Ascending aorta (tissue), 2 donors: ENCODE results near the gene OR2AG2. TPM values are rescaled to one million over a fixed set of nuclear protein-coding genes. Genes with fewer than 3 reads are reported as not detected.

ENCODE experiments used
- DNase-seq, 2 donors: peaks; one replicate each; pipeline ENCODE4 v3.0.0-alpha.2; 2019; ENCODE audit warnings: low spot score in 2 of 2
- H3K27ac ChIP-seq, 2 donors: fragments of 200-600 bp; sonication (generic); one replicate each; pipeline ENCODE4 v1.5.1; 2016 to 2017; ENCODE audit warnings: mild to moderate bottlenecking in 1 of 2
- H3K27me3 ChIP-seq: fragments of 200-600 bp; sonication (generic); one replicate; pipeline ENCODE4 v1.5.1; 2017
- H3K36me3 ChIP-seq, 2 donors: fragments of 200-600 bp; sonication (generic); one replicate each; pipeline ENCODE4 v1.5.1; 2016
- H3K4me1 ChIP-seq, 2 donors: fragments of 200-600 bp; sonication (generic); one replicate each; pipeline ENCODE4 v1.5.1; 2016 to 2017; ENCODE audit warnings: mild to moderate bottlenecking in 1 of 2
- H3K4me3 ChIP-seq, 2 donors: fragments of 200-600 bp; sonication (generic); one replicate each; pipeline ENCODE4 v1.5.1; 2016 to 2017; ENCODE audit warnings: mild to moderate bottlenecking in 1 of 2
- H3K9me3 ChIP-seq, 2 donors: fragments of 200-600 bp; sonication (generic); one replicate each; pipeline ENCODE4 v1.5.1; 2016
- CTCF ChIP-seq, 3 experiments: fragments of 200-600 bp in 2 of 3; fragments of 450-650 bp in 1 of 3; sonication (generic) in 2 of 3; IDR thresholded peaks; one replicate each; pipeline ENCODE4 v1.5.1; 2016 to 2019; ENCODE audit warnings: antibody characterized with exemption in 3 of 3, mild to moderate bottlenecking in 1 of 3, moderate library complexity in 1 of 3
- intact Hi-C: fragments of 100-400 bp; cut with DNase I; formaldehyde crosslinking; loops from one replicate; pipeline ENCODE4 v1.15.1; 2023
- total RNA-seq: library from RNA; depleted of rRNA; stranded (reverse); fragments of >200 nt; gene quantifications from one replicate; pipeline ENCODE4 v1.1.0, GENCODE V29; 2016

OR2AG2 gene
- total RNA-seq, 1 donor from 2014 or later, result 0.43 TPM

GRCh38 chr11:6737872-6738466 lies 33.8 kb downstream of the OR2AG2 start:
- intact Hi-C loops, result no loop called here
- H3K27ac ChIP-seq, result no peak overlapping the region
- no peak for DNase-seq
- no peaks in the 10 kb centered on the region for H3K9me3 ChIP-seq
- no peaks in the 10 kb centered on the region for H3K36me3 ChIP-seq
- TF ChIP-seq CTCF (IDR thresholded peaks at IDR 0.05), result peak in 2 of 3 experiments; percentile 40 to 58
- no peak overlapping the region for H3K4me3 ChIP-seq
- no peaks in the 10 kb centered on the region for H3K4me1 ChIP-seq
- no peaks in the 10 kb centered on the region for H3K27me3 ChIP-seq

GRCh38 chr11:6736495-6737121 lies 35.2 kb downstream of the OR2AG2 start:
- TF ChIP-seq CTCF (IDR thresholded peaks at IDR 0.05), result no peak
- DNase-seq, result no peak
- intact Hi-C loops, result no loop called here
- H3K4me3 ChIP-seq, result no peak overlapping the region
- H3K36me3 ChIP-seq, result no peaks in the 10 kb centered on the region
- no peaks in the 10 kb centered on the region for H3K9me3 ChIP-seq
- no peak overlapping the region for H3K27ac ChIP-seq
- H3K27me3 ChIP-seq, result no peaks in the 10 kb centered on the region
- H3K4me1 ChIP-seq, result no peaks in the 10 kb centered on the region

GRCh38 chr11:6735306-6735705 lies 36.5 kb downstream of the OR2AG2 start:
- Histone ChIP-seq H3K4me1 (no peaks in the 10 kb centered on the region), H3K4me3 (no peak overlapping the region), H3K9me3 (no peaks in the 10 kb centered on the region), H3K27ac (no peak overlapping the region), H3K27me3 (no peaks in the 10 kb centered on the region), H3K36me3 (no peaks in the 10 kb centered on the region)
- TF ChIP-seq CTCF (IDR thresholded peaks at IDR 0.05), result no peak
- intact Hi-C loops, result no loop called here
- DNase-seq, result no peak

- no peaks in the 10 kb centered on the region for H3K36me3 ChIP-seq
- H3K4me3 ChIP-seq, result no peak overlapping the region
- H3K27ac ChIP-seq, result no peak overlapping the region
- TF ChIP-seq CTCF (IDR thresholded peaks at IDR 0.05), result no peak
- intact Hi-C loops, result no loop called here
- no peaks in the 10 kb centered on the region for H3K9me3 ChIP-seq
- DNase-seq, result no peak
- no peaks in the 10 kb centered on the region for H3K27me3 ChIP-seq
- no peaks in the 10 kb centered on the region for H3K4me1 ChIP-seq
Observed at GRCh38 chr11:6734616-6735015, 37.2 kb downstream of the OR2AG2 start.

GRCh38 chr11:6733326-6734275 lies 38.2 kb downstream of the OR2AG2 start:
- no peak overlapping the region for H3K4me3 ChIP-seq
- H3K27me3 ChIP-seq, result no peaks in the 10 kb centered on the region
- no peaks in the 10 kb centered on the region for H3K9me3 ChIP-seq
- H3K36me3 ChIP-seq, result no peaks in the 10 kb centered on the region
- no peak for DNase-seq
- TF ChIP-seq CTCF (IDR thresholded peaks at IDR 0.05), result no peak
- intact Hi-C loops, result no loop called here
- no peak overlapping the region for H3K27ac ChIP-seq
- H3K4me1 ChIP-seq, result no peaks in the 10 kb centered on the region
